GM21526 (cell line): ENCODE data around the gene PCDHGB2.
"Not testable (repeated sequence)": the region's sequence is repeated elsewhere in the genome, so short reads cannot be mapped to it uniquely, and the experiment has no call there.

Experiments
- ATAC-seq: cut with Tn5 transposase; IDR thresholded peaks from one replicate; pipeline ENCODE4 v1.9.1; 2021; ENCODE audit warnings: moderate library complexity; ENCODE audit not compliant: unreplicated experiment, low FRiP score

PCDHGB2 gene

DNA sequence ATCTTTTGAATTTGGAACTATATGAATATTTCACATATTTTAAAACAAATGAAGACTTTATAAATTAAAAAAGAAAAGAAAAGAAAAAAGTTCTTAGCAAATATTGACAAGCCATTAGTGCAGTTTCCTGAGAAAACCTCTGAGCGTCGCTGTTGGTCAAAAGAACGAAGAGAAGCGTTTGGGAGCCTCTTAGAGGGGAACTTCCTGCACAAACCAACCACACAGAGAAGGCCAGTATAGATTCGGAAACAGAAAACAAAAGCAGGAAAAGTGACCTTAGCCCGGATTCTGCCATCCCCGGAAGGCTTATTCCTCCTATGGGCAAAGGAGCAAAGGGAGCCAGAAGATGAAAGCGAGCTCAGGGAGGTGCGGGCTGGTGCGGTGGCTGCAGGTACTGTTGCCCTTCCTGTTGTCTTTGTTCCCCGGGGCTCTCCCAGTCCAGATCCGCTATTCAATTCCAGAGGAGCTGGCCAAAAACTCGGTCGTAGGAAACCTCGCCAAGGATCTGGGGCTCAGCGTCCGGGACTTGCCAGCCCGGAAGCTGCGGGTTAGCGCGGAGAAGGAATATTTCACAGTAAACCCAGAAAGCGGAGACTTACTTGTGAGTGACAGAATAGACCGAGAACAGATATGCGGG lies at the start of gene PCDHGB2:
TSS of gene PCDHGB2 (plus strand) at position 205 of the 637 bp plus-strand sequence. CDS start at position 347, 142 bp downstream.
- ATAC-seq: no peak

DNA sequence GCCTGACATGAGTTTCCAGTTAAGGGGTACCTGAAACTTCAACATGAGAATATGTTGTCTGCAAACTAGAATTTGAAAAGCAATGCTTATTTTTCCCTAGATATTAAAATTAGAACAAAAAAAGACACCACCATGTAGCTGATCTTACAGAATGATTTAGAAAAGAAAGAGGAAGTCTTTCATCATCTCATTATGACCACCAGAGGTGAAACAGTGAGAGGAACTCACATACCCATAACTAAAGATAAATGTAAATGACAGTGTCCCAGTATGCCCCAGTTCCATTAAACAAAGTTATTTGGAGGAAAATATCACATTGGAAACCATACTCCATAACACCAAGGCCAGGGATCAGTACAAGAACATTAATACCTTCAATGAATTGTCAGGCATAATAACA lies 46.1 kb upstream of the PCDHGB2 start:
- no peak for ATAC-seq

DNA sequence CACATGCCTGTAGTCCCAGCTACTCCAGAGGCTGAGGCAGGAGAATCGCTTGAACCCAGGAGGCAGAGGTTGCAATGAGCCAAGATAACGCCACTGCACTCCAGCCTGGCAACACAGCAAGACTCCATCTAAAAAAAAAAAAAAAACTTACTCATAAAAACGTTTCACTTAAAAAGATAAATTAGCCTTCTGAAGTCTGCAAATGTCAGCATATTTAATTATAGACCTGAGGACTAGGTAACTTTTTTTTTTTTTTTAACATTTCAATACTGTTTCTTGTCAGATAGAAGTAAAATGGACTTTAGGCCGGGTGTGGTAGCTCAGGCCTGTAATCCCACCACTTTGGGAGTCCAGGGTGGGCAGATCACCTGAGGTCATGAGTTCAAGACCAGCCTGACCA lies 42.8 kb upstream of the PCDHGB2 start:
- not testable (repeated sequence) for ATAC-seq

DNA sequence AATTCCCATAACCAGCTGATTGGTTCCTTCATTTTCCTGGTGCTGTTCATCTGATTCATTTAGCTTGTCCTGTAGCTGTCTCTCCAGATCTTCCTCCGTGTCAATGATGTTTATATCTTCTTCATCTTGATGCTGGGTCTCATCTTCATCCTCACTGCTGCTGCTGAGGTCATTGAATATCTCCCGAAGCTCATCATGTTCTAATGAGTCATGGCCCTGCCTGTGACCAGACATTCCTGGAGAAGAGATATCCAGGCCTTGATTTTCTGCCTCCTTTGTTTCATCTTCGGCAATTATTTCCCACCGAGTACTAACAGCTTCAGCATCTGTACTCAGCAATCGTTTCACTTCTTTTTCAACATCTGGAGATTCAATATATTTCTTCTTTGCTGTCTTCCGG lies 40.6 kb upstream of the PCDHGB2 start:
- no peak for ATAC-seq

DNA sequence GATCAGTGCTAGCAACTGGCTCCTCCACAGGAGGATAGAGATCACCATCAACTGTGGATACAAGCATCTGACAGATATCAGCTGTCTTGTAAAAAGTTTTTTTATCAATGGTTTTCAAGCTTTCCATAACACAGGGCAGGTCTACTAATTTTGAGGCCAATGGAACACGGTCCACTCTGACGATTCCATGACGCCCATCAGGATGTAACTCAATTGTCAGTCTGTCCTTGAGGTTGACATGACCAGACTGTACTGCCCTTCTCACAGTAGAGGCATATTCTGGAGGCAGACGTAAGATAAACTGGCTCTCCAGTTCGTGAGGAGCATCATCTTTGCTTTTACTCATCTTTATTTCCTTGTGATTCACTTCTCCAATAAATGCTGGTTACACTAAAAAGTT lies 40.1 kb upstream of the PCDHGB2 start:
- no peak for ATAC-seq

DNA sequence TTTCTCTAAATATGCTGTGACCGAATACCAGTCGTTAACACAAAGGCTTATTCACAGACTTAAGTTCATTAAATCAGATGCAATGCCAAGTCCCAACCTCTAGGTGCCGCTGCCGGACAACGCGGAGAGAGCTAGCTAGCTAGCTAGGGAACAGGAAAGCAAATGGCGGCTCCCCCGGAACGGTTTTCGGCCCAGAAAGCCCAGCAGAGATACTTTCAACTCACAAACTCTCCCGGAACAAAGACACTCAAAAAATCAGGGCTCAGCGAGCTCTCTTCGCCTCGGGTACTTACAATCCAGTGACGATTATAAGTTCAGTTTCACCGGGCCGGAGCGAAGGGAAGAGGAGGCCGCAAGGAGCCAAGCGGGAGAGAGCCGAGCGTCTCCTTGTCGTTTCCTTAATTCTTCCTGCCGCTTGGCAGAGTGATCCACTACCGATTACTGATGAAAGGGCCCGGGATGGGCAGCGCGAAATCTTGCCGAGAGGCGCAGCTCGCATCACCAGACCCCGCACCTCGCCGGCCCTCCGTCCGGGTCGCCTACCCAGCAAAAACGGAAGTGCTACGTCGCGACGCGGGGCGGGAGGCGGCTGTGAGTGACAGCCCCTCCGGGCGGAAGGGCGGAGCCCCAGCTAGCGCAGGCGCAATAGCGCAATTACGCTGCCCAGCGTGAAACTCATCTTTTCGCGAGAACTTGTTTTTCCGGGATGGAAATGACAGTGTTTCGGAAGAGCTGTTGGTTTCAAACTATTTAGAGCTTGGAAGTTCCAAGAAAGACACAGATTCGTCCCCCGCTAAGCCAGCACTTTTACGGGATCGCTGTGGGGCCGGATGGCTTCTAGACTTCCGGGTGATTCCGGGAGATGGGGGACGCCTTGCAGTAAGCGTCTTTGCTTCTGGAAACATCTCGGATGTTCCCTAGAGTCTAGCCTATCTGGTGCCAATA lies 39.3 kb upstream of the PCDHGB2 start, which contains the start of gene TAF7:
TSS of gene TAF7 (minus strand) at position 560 of the 945 bp plus-strand sequence. CDS start 740 bp downstream, outside the sequence.
- peak; percentile 95 for ATAC-seq

DNA sequence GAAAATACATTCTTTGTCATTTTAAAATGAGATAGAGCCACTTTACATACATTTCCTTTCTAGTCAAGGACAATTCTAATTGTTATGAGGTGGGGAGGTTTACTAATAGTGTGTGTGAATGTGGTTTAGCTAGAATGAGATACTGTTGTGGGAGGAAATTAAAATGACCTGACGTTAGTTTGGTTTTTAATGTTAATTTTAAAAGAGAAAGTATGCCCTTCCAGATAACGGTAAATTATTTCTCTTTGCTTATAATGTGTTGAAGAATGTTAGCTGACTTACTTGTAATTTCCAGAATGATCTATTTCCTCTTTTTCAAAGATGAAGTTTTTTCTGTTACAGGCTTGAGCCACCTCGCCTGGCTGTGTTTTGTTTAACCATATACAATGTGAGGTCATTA lies 37.5 kb upstream of the PCDHGB2 start:
- no peak for ATAC-seq

DNA sequence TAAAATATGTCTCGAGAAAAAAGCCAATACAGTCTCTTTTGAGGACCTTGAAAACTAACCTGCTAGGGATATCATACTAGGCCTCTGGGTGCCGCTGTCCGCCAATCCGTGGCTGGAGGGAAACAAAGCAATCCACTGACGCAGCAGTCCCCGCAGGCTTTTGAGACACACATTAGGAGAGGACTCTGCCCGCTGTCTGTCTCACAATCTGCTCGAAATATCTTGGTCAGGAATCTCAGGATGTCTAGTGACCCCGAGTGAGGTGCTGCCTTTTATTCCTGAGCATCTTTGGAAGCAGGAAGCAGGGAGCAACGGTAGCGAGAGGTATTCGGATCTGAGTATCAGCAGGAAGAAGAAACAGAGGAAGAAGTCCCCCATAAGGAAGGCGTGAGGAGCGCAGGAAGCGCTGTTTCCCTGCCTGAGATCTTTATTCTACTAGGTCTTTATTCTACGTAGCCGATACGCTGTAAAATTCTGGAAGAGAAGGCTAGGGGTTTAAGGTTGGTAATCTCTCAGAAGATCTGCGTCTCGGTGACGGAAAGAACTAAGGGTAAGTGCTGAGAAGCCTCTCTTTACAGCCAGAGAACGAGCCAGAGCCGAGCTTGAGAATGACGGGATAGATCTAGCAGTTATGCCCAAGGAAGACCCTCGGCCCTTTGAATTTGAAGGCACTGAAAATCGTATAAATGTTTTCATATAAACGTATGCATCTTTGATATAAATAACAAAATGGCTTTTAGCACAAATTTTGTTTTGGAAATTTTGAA lies 33.5 kb upstream of the PCDHGB2 start:
- ATAC-seq: peak; percentile 77

DNA sequence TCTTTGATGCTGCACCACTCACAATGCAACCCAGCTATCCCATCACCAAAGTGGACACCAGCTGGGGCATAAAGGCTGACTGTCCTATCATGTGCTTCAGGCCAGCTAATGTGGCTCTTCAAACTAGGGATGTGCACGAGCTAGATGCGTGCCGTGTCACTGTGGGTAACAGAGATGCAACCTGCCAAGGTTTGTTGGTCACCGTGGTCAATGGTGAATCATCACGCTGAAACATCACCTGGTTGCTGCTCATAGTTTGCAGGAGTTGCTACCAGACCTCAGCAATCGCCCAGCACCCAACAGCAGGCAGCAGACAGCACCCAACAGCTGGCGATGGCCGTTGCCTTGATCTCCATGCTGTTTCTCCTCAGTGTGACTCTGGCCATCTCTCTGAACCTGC lies 31.6 kb upstream of the PCDHGB2 start:
- no peak for ATAC-seq

DNA sequence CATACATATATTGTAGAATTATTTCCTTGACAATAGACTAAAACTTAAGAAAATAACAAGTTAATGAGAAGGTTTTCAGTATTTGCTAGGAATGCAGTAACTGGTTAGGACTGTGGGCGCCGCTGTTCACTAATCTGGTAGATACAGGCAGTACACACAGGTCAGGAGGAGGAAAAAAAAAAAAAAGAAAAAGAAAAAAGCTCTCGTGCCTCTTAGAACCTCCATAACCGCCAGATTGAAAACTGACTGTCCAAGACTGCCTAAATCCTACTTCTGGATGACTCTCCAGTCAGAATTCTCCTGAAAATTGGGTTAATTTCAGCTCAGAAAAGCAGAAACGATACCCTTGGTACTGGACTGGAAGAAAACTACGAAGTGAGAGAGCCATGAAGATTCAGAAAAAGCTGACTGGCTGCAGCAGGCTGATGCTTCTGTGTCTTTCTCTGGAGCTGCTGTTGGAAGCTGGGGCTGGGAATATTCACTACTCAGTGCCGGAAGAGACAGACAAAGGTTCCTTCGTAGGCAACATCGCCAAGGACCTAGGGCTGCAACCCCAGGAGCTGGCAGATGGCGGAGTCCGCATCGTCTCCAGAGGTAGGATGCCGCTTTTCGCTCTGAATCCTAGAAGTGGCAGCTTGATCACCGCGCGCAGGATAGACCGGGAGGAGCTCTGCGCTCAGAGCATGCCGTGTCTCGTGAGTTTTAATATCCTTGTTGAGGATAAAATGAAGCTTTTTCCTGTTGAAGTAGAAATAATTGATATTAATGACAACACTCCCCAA lies 29.3 kb upstream of the PCDHGB2 start, which contains the start of gene PCDHGA1:
TSS of gene PCDHGA1 (plus strand) at position 216 of the 782 bp plus-strand sequence.
- no peak for ATAC-seq

DNA sequence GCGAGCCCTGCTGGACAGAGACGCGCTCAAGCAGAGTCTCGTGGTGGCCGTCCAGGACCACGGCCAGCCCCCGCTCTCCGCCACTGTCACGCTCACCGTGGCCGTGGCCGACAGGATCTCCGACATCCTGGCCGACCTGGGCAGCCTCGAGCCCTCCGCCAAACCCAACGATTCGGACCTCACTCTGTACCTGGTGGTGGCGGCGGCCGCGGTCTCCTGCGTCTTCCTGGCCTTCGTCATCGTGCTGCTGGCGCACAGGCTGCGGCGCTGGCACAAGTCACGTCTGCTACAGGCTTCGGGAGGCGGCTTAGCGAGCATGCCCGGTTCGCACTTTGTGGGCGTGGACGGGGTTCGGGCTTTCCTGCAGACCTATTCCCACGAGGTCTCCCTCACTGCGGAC lies 27.2 kb upstream of the PCDHGB2 start:
- ATAC-seq: not testable (repeated sequence)

DNA sequence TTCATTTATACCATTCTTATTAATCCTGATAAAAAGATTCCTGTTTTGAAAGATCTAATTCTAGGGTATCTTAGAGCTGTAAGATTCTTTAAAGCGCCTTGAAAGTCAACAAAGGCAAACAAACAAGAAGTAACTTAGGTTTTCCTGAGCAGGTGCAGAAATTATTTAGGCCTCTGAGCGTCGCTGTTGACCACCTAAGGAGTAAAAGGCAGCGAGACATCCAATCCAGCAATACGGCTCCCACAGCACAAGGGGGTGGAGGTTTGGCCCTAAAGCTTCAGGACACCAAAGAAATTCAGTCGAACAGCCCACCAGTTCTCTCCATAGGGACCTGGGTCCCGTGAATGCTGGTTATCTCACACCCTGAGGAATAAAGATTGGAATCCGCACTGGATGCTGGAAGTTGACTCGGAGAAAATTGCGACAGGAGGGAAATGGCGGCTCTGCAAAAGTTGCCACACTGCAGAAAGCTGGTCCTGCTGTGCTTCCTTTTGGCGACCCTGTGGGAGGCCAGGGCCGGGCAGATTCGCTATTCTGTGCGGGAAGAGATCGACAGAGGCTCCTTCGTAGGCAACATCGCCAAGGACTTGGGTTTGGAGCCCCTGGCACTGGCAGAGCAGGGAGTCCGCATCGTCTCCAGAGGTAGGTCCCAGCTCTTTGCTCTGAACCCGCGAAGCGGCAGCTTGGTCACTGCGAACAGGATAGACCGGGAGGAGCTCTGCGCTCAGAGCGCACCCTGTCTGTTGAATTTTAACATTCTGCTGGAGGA lies 21.1 kb upstream of the PCDHGB2 start, which contains the start of gene PCDHGA2:
TSS of gene PCDHGA2 (plus strand) at position 223 of the 769 bp plus-strand sequence.
- ATAC-seq: no peak

DNA sequence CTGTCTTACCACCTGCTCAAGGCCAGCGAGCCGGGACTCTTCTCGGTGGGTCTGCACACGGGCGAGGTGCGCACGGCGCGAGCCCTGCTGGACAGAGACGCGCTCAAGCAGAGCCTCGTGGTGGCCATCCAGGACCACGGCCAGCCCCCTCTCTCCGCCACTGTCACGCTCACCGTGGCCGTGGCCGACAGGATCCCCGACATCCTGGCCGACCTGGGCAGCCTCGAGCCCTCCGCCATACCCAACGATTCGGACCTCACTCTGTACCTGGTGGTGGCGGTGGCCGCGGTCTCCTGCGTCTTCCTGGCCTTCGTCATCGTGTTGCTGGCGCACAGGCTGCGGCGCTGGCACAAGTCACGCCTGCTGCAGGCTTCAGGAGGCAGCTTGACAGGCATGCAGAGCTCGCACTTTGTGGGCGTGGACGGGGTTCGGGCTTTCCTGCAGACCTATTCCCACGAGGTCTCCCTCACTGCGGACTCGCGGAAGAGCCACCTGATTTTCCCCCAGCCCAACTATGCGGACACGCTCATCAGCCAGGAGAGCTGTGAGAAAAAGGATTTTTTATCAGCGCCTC lies 18.9 kb upstream of the PCDHGB2 start:
- not testable (repeated sequence) for ATAC-seq

DNA sequence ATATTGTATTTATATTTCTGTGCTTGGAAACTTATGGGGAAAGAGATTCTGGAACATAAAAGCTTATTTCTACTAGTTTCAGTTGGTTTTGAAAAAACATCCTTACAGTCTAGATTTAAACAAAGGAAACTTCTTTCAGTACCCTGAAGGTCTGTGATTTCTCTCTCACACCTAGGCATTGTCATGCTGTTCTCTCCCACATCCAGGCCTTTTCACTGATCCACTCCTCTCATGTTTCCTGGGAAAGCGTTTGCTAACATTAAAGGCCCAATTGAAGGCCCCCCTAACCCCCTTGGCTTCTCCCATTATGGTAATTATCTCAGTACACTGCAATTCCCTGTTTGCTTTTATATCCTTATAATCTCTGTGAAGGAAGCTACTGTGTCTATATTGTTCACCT lies 17.0 kb upstream of the PCDHGB2 start:
- ATAC-seq: no peak

DNA sequence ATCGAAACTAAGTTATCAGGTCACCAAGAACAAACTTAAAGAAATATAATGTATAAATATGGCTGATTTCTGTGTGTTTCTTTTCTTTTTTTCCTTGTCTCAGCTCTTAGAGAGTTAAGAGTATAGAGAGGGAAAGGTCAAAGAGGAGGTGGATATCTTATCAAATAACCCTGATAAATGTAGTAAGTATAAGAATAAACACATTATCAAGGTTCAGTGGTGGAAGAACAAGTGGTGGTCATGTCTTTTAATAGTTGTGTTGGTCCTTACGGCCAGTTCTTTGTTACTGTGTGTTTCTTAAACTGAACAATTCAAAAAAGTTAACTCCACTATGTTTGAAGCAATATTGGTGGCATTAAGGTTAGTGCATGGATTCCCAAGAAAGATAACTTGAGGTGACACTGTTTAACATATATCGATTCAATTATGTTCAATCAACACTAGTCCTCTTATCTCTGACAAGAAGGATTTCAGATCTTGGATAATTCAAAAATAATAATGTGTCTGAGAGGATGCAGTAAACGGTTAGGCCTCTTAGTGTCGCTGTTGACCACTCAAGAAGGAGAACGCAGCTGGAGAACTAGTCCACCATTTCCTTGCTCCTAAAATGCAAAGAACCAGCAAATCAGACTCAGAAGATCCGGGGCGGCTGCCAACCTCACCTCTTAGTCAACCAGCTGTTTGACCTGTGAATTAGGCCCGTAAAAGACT lies 16.4 kb upstream of the PCDHGB2 start, which contains the start of gene PCDHGA3:
TSS of gene PCDHGA3 (plus strand) at position 588 of the 711 bp plus-strand sequence. CDS start 205 bp downstream, outside the sequence.
- ATAC-seq: no peak

DNA sequence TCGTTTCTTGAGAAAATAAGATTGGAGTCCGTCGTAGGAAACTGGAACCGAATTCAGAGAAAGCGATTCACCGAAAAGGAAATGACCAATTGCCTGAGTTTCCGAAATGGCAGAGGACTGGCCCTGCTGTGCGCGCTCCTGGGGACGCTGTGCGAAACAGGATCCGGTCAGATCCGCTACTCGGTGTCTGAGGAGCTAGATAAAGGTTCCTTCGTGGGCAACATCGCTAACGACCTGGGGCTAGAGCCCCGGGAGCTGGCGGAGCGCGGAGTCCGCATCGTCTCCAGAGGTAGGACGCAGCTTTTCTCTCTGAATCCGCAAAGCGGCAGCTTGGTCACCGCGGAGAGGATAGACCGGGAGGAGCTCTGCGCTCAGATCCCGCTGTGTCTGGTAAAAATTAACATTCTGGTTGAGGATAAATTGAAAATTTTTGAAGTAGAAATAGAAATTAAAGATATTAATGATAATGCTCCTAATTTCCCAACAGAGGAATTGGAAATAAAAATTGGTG lies 15.8 kb upstream of the PCDHGB2 start:
- no peak for ATAC-seq

DNA sequence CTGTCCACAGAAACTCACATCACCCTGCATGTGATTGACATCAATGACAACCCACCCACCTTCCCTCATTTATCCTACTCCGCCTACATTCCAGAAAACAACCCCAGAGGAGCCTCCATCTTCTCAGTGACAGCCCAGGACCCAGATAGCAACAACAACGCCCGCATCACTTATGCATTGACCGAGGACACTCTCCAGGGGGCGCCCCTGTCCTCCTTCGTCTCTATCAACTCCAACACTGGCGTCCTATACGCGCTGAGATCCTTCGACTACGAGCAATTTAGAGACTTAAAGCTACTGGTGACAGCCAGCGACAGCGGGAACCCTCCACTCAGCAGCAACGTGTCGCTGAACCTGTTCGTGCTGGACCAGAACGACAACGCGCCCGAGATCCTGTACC lies 14.5 kb upstream of the PCDHGB2 start:
- no peak for ATAC-seq

DNA sequence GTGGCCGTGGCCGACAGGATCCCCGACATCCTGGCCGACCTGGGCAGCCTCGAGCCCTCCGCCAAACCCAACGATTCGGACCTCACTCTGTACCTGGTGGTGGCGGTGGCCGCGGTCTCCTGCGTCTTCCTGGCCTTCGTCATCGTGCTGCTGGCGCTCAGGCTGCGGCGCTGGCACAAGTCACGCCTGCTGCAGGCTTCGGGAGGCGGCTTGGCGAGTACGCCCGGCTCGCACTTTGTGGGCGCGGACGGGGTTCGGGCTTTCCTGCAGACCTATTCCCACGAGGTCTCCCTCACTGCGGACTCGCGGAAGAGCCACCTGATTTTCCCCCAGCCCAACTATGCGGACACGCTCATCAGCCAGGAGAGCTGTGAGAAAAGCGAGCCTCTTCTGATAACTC lies 13.8 kb upstream of the PCDHGB2 start:
- not testable (repeated sequence) for ATAC-seq
